ENCODE data around the gene PRDM16.

GRCh38 chr1:3261007-3261968, 192.3 kb downstream of the PRDM16 start:
- TF ChIP-seq CTCF (IDR thresholded peaks at IDR 0.05; ENCODE audit: borderline replicate concordance, extremely low read depth, low read length, poor library complexity, severe bottlenecking) (no peak), EZH2 (IDR thresholded peaks at IDR 0.05; ENCODE audit: borderline replicate concordance, low read depth, low read length, severe bottlenecking) (no peak)
